Transverse colon (tissue), 4 donors: ENCODE data around the gene OGA. TPM values are rescaled to one million over a fixed set of nuclear protein-coding genes. Genes with fewer than 3 reads are reported as not detected.

Experiments used
- DNase-seq: peaks from one replicate; pipeline ENCODE4 v3.0.0-alpha.2; 2019
- H3K27ac ChIP-seq, 4 donors: fragments of 200-600 bp; sonication (generic); 2 replicates each; pipeline ENCODE4 v1.5.1; 2016 to 2018; ENCODE audit warnings: inconsistent platforms in 4 of 4
- H3K27me3 ChIP-seq: fragments of 200-600 bp; sonication (generic); 2 replicates; pipeline ENCODE4 v1.5.1; 2017; ENCODE audit warnings: inconsistent platforms
- H3K36me3 ChIP-seq, 4 donors: fragments of 200-600 bp; sonication (generic); 2 replicates each; pipeline ENCODE4 v1.5.1; 2017 to 2019; ENCODE audit warnings: inconsistent platforms in 4 of 4
- H3K4me1 ChIP-seq, 4 donors: fragments of 200-600 bp; sonication (generic); 2 replicates each; pipeline ENCODE4 v1.5.1; 2017 to 2020; ENCODE audit warnings: inconsistent platforms in 4 of 4
- H3K4me3 ChIP-seq, 4 donors: fragments of 200-600 bp; sonication (generic); 1 replicate in 1 of 4; 2 replicates in 3 of 4; pipeline versions ENCODE4 v1.5.1 to v1.6.1; 2017 to 2019; ENCODE audit warnings: inconsistent platforms in 4 of 4
- H3K9me3 ChIP-seq, 2 donors: fragments of 200-600 bp; sonication (generic); 2 replicates each; pipeline ENCODE4 v1.5.1; 2017 to 2019; ENCODE audit warnings: inconsistent platforms in 2 of 2
- EP300 ChIP-seq: sonication (generic); formaldehyde crosslinking; IDR thresholded peaks from one replicate; pipeline ENCODE4 v1.6.1; 2017; ENCODE audit warnings: antibody characterized with exemption, low read depth
- POLR2A ChIP-seq: fragments of 450-650 bp; IDR thresholded peaks from one replicate; pipeline ENCODE4 v1.6.1; 2016; ENCODE audit warnings: antibody characterized with exemption, mild to moderate bottlenecking, moderate library complexity
- POLR2AphosphoS5 ChIP-seq, 3 donors: sonication (generic); formaldehyde crosslinking; IDR thresholded peaks; one replicate each; pipeline ENCODE4 v1.6.1; 2016; ENCODE audit warnings: antibody characterized with exemption in 3 of 3
- WGBS, 2 donors: methylation state at CpG; one replicate each; pipeline ENCODE4 v1.1.5; 2018; ENCODE audit warnings: low coverage in 1 of 2; 5-methylcytosine and 5-hydroxymethylcytosine counted together
- in situ Hi-C, 4 donors: fragments of 200-750 bp; cut with MboI; loops; one replicate each; pipeline versions ENCODE4 v1.15.0 to v1.15.1; 2017; ENCODE audit warnings: low sequenced_read_pairs in 3 of 4, low pct_ligation_motif_present in 1 of 4, low pct_unique_long_range_greater_than_20kb in 1 of 4
- intact Hi-C: fragments of 100-400 bp; cut with DNase I; formaldehyde crosslinking; loops from one replicate; pipeline ENCODE4 v1.15.1; 2023; ENCODE audit warnings: low total_unique reads
- total RNA-seq, 4 donors: library from RNA; depleted of rRNA; stranded (reverse); fragments of >200 nt; gene quantifications; one replicate each; pipeline ENCODE4 v1.1.0, GENCODE V29; 2016
- TF ChIP-seq, protein P1 (sequence below), 5 experiments: fragments of 200-600 bp in 3 of 5; fragments of 450-650 bp in 2 of 5; sonication (generic) in 3 of 5; IDR thresholded peaks; 1 replicate in 2 of 5; 2 replicates in 3 of 5; pipeline ENCODE4 v1.5.1; 2016 to 2017; ENCODE audit warnings: antibody characterized with exemption in 5 of 5, inconsistent platforms in 3 of 5, mild to moderate bottlenecking in 2 of 5, moderate library complexity in 1 of 5

Gene OGA
- total RNA-seq, 4 donors from 2014 or later: 114 to 608 (median 172) TPM

GRCh38 chr10:101775273-101776160 lies 42.7 kb downstream of the OGA start, which contains the start of gene FGF8:
TSS of gene FGF8 (minus strand) at chr10:101776114. CDS start at chr10:101775900, 214 bp downstream.
- Histone ChIP-seq H3K27ac (no peak within 1 kb of the TSS), H3K36me3 (no peaks in the 10 kb centered on the region), H3K4me3 (peak within 1 kb of the TSS in 1 of 4 donors; percentile 30), H3K4me1 (peaks cover 23 to 38% (median 37%) of the 10 kb centered on the region in 4 donors), H3K9me3 (no peaks in the 10 kb centered on the region), H3K27me3 (peaks cover 85% of the 10 kb centered on the region)
- no peak for DNase-seq
- TF ChIP-seq POLR2A (no peak), EP300 (no peak), POLR2AphosphoS5 (IDR thresholded peaks at IDR 0.05) (no peak)
- TF ChIP-seq, protein P1, sequence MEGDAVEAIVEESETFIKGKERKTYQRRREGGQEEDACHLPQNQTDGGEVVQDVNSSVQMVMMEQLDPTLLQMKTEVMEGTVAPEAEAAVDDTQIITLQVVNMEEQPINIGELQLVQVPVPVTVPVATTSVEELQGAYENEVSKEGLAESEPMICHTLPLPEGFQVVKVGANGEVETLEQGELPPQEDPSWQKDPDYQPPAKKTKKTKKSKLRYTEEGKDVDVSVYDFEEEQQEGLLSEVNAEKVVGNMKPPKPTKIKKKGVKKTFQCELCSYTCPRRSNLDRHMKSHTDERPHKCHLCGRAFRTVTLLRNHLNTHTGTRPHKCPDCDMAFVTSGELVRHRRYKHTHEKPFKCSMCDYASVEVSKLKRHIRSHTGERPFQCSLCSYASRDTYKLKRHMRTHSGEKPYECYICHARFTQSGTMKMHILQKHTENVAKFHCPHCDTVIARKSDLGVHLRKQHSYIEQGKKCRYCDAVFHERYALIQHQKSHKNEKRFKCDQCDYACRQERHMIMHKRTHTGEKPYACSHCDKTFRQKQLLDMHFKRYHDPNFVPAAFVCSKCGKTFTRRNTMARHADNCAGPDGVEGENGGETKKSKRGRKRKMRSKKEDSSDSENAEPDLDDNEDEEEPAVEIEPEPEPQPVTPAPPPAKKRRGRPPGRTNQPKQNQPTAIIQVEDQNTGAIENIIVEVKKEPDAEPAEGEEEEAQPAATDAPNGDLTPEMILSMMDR (IDR thresholded peaks at IDR 0.05): no peak
- 5% methylated on average over 31 of the region's 98 CpGs; no CpG with 5 or more reads in 1 of the 2 donors for WGBS, 2 donors
- intact Hi-C loops: no loop called here
- in situ Hi-C loops: no loop called here

- DNase-seq: no peak
- intact Hi-C loops: no loop called here
- Histone ChIP-seq H3K27me3 (peaks cover 93% of the 10 kb centered on the region), H3K4me3 (no peak overlapping the region), H3K9me3 (no peaks in the 10 kb centered on the region), H3K4me1 (peaks cover 17 to 32% (median 29%) of the 10 kb centered on the region in 4 donors), H3K36me3 (no peaks in the 10 kb centered on the region), H3K27ac (no peak overlapping the region)
- 14% methylated on average over 25 of the region's 32 CpGs; no CpG with 5 or more reads in 1 of the 2 donors for WGBS, 2 donors
- in situ Hi-C loops: loop anchor here in 1 of 4 donors (25.0 kb wide), 1 partner anchor 562 kb away; no protein-coding TSS in a partner anchor
- TF ChIP-seq, protein P1 (IDR thresholded peaks at IDR 0.05): no peak
- TF ChIP-seq POLR2A: no peak
- TF ChIP-seq EP300: no peak
- no peak for TF ChIP-seq POLR2AphosphoS5 (IDR thresholded peaks at IDR 0.05)
Observed at GRCh38 chr10:101774589-101775272, 43.5 kb downstream of the OGA start.

- WGBS, 2 donors: 13 to 21% methylated on average over 4 to 13 of the region's 13 CpGs
- Histone ChIP-seq H3K4me1 (peaks cover 10 to 25% (median 23%) of the 10 kb centered on the region in 4 donors), H3K36me3 (no peaks in the 10 kb centered on the region), H3K27me3 (peaks cover 93% of the 10 kb centered on the region), H3K9me3 (no peaks in the 10 kb centered on the region), H3K27ac (no peak overlapping the region), H3K4me3 (no peak overlapping the region)
- DNase-seq: no peak
- in situ Hi-C loops (loop anchor here in 1 of 4 donors (25.0 kb wide), 1 partner anchor 562 kb away; no protein-coding TSS in a partner anchor), intact Hi-C loops (no loop called here)
- TF ChIP-seq POLR2AphosphoS5 (IDR thresholded peaks at IDR 0.05) (no peak), POLR2A (no peak), EP300 (no peak)
- TF ChIP-seq, protein P1 (IDR thresholded peaks at IDR 0.05): no peak
Observed at GRCh38 chr10:101773923-101774588, 44.2 kb downstream of the OGA start.
